Endothelial cell of umbilical vein (primary cell): ENCODE results near the gene CALML5. TPM values are rescaled to one million over a fixed set of nuclear protein-coding genes. Genes with fewer than 3 reads are reported as not detected.

Experiments
- BruUV-seq: library from RNA; stranded (reverse); fragments of 400-500 nt; replicated peaks from 2 replicates; lab custom pipeline; 2021; lab: Mats Ljungman, UMichigan
- CTCF ChIA-PET: fragments of 300-600, 350-600 bp; sonication (Branson Sonifier 250); formaldehyde crosslinking; loops from one replicate; lab custom pipeline; 2021; ENCODE audit warnings: antibody characterized with exemption, inconsistent platforms; lab: Charles Lee
- POLR2A ChIA-PET: fragments of 300-600, 350-600 bp; sonication (Branson Sonifier 250); formaldehyde crosslinking; loops from one replicate; lab custom pipeline; 2021; ENCODE audit warnings: antibody characterized with exemption, inconsistent platforms; lab: Charles Lee
- DNase-seq: peaks from one replicate; pipeline ENCODE4 v3.0.0-alpha.2; 2011; ENCODE audit warnings: low read depth, low spot score
- FAIRE-seq: peaks from 2 replicates; lab custom pipeline; 2011; peaks lifted over from hg19 to GRCh38; lab: Jason Lieb, UNC
- H2AFZ ChIP-seq: 2 replicates; pipeline ENCODE4 v1.6.0; 2012; ENCODE audit warnings: low read depth, low read length, control low read depth, inconsistent platforms
- H3K27ac ChIP-seq: 2 replicates; pipeline ENCODE4 v1.5.1; 2011; ENCODE audit warnings: low read depth, mild to moderate bottlenecking, control low read depth, low read length, moderate library complexity; ENCODE audit not compliant: insufficient read depth
- H3K27me3 ChIP-seq, 2 experiments: 2 replicates each; pipeline versions ENCODE4 v1.6.0 to v1.6.1; 2011; ENCODE audit warnings: low read length in 2 of 2, mixed read lengths in 1 of 2; ENCODE audit not compliant: control insufficient read depth in 2 of 2, insufficient read depth in 2 of 2
- H3K36me3 ChIP-seq, 2 experiments: 2 replicates in 1 of 2; 3 replicates in 1 of 2; pipeline ENCODE4 v1.5.1; 2011; ENCODE audit warnings: low read length in 2 of 2, mild to moderate bottlenecking in 1 of 2, moderate library complexity in 1 of 2; ENCODE audit not compliant: control insufficient read depth in 2 of 2, insufficient read depth in 2 of 2; ENCODE audit errors: extremely low read depth in 1 of 2
- H3K4me1 ChIP-seq: 3 replicates; pipeline ENCODE4 v1.5.1; 2011; ENCODE audit warnings: mild to moderate bottlenecking, low read length; ENCODE audit not compliant: control insufficient read depth, insufficient read depth; ENCODE audit errors: extremely low read depth
- H3K4me2 ChIP-seq: 2 replicates; pipeline ENCODE4 v1.6.1; 2011; ENCODE audit warnings: low read length, control low read depth, mixed read lengths; ENCODE audit not compliant: insufficient read depth
- H3K4me3 ChIP-seq, 3 experiments: fragments of 200-600 bp in 1 of 3; sonication (generic), shearing (Covaris generic) in 1 of 3; replicated peaks in 1 of 3; 2 replicates each; pipeline ENCODE4 v1.5.1; 2011 to 2016; ENCODE audit warnings: control low read depth in 3 of 3, low read length in 3 of 3, mild to moderate bottlenecking in 2 of 3, inconsistent platforms in 1 of 3, low read depth in 1 of 3, moderate library complexity in 1 of 3; ENCODE audit not compliant: insufficient read depth in 1 of 3
- H3K79me2 ChIP-seq: 2 replicates; pipeline ENCODE4 v1.6.0; 2012; ENCODE audit warnings: low read length, inconsistent platforms; ENCODE audit not compliant: control insufficient read depth, insufficient read depth
- H3K9ac ChIP-seq: replicated peaks from 2 replicates; pipeline ENCODE3; 2011; ENCODE audit warnings: low read length, control low read depth; ENCODE audit not compliant: insufficient read depth; ENCODE audit errors: extremely low read depth
- H3K9me1 ChIP-seq: replicated peaks from 3 replicates; pipeline ENCODE4 v1.6.0; 2011; ENCODE audit warnings: mild to moderate bottlenecking, low read length; ENCODE audit not compliant: control insufficient read depth, insufficient read depth; ENCODE audit errors: extremely low read depth
- H3K9me3 ChIP-seq: replicated peaks from 2 replicates; pipeline ENCODE4 v1.5.1; 2012; ENCODE audit warnings: low read length, inconsistent platforms; ENCODE audit not compliant: control insufficient read depth, insufficient read depth
- H4K20me1 ChIP-seq: replicated peaks from 2 replicates; pipeline ENCODE3; 2011; ENCODE audit warnings: mild to moderate bottlenecking, low read length; ENCODE audit not compliant: control insufficient read depth, insufficient read depth; ENCODE audit errors: extremely low read depth
- CTCF ChIP-seq, 2 donors: IDR thresholded peaks; 1 replicate in 1 of 2; 2 replicates in 1 of 2; pipeline ENCODE4 v1.5.1; 2011; ENCODE audit warnings: low read length in 2 of 2, mild to moderate bottlenecking in 2 of 2, moderate library complexity in 2 of 2, control low read depth in 1 of 2, inconsistent platforms in 1 of 2, low read depth in 1 of 2; ENCODE audit not compliant: insufficient read depth in 1 of 2; ENCODE audit errors: extremely low read depth in 1 of 2
- EZH2 ChIP-seq: IDR thresholded peaks from 2 replicates; pipeline ENCODE4 v1.6.1; 2012; ENCODE audit warnings: borderline replicate concordance, low read depth, mild to moderate bottlenecking, moderate library complexity, low read length, inconsistent platforms; ENCODE audit not compliant: severe bottlenecking
- FOS ChIP-seq: IDR thresholded peaks from 2 replicates; pipeline ENCODE4 v1.6.1; 2011; ENCODE audit warnings: mild to moderate bottlenecking, low read length, moderate library complexity, borderline replicate concordance; ENCODE audit not compliant: insufficient read depth
- GATA2 ChIP-seq: IDR thresholded peaks from 2 replicates; pipeline ENCODE4 v1.7.0; 2011; ENCODE audit warnings: low read depth, mild to moderate bottlenecking, moderate library complexity, mixed read lengths, low read length; ENCODE audit not compliant: insufficient read length, insufficient read depth
- JUN ChIP-seq: IDR thresholded peaks from 2 replicates; pipeline ENCODE4 v1.6.1; 2011; ENCODE audit warnings: borderline replicate concordance, low read depth; ENCODE audit not compliant: insufficient read length, insufficient read depth
- MYC ChIP-seq: IDR thresholded peaks from one replicate; pipeline ENCODE4 v1.6.1; 2011; ENCODE audit warnings: mild to moderate bottlenecking, low read depth, low read length
- POLR2A ChIP-seq: IDR thresholded peaks from 2 replicates; pipeline ENCODE4 v1.6.1; 2012; ENCODE audit warnings: low read depth, mild to moderate bottlenecking, control low read depth, low read length
- POLR2AphosphoS5 ChIP-seq: IDR thresholded peaks from 2 replicates; pipeline ENCODE4 v1.6.1; 2012; ENCODE audit warnings: low read depth, mild to moderate bottlenecking, control low read depth, low read length, moderate library complexity; ENCODE audit not compliant: insufficient read depth
- dilution Hi-C: fragments of 300-500 bp; cut with MboI; formaldehyde crosslinking; loops from one replicate; pipeline ENCODE4 v1.15.0; 2019; ENCODE audit warnings: low sequenced_read_pairs; ENCODE audit not compliant: extremely low pct_ligation_motif_present
- intact Hi-C: fragments of 100-400 bp; cut with micrococcal nuclease; formaldehyde crosslinking; loops from one replicate; pipeline ENCODE4 v1.10.0; 2022
- polyA plus RNA-seq, 4 experiments: library from polyadenylated mRNA; depleted of rRNA in 3 of 4; stranded (reverse) in 3 of 4; unstranded in 1 of 4; fragments of >200 nt; gene quantifications; 2 replicates each; pipeline versions ENCODE4 v1.2.1 to v1.2.3, GENCODE V29; 2011 to 2012; ENCODE audit warnings: missing spikeins in 1 of 4
- total RNA-seq: library from RNA; stranded (reverse); gene quantifications from 2 replicates; pipeline ENCODE4 v1.2.3, GENCODE V29; 2021
- TF ChIP-seq, protein P1 (sequence below): IDR thresholded peaks from 2 replicates; pipeline ENCODE4 v1.6.1; 2011; ENCODE audit not compliant: insufficient read depth, insufficient read length

CALML5 gene
- total and polyA plus RNA-seq, 2 donors (not counting 3 experiments of a cell fraction or from before 2014, with no cell fraction given): not detected

DNA sequence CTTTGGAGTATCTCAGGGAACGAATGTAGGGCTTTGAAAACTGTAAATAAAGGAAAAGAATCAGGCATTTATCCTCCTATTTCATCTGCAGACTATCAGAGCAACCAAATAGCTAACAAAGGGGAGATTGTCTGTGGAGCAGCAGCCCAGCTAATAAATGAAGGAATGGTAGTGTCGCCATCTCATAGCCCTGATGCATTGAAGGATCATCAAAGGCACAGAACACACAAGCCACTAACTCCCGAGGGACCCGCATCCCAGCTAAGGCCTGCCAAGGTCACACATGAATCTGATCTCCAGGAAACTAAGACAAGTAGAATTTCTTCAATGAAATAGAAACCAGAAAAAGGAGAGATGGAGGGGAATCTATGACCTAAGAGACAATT lies 38.2 kb downstream of the CALML5 start:
- peaks cover 6 to 12% of the 10 kb centered on the region in 2 experiments for H3K36me3 ChIP-seq
- no peak overlapping the region for H3K9ac ChIP-seq
- dilution Hi-C loops: no loop called here
- intact Hi-C loops: no loop called here
- H3K4me3 ChIP-seq: no peak overlapping the region
- CTCF ChIA-PET: interaction anchor here (0.8 to 3.4 kb wide), 9 partner anchors 17 to 611 kb away, joined by 3 to 36 read pairs (median 4); no protein-coding TSS in a partner anchor
- no peaks in the 10 kb centered on the region for H3K79me2 ChIP-seq
- H3K9me1 ChIP-seq: no peaks in the 10 kb centered on the region
- H3K4me1 ChIP-seq: no peaks in the 10 kb centered on the region
- no peak for TF ChIP-seq POLR2AphosphoS5
- TF ChIP-seq CTCF (IDR thresholded peaks at IDR 0.05; ENCODE audit: extremely low read depth in 1 of 2, insufficient read depth in 1 of 2, low read depth in 1 of 2, low read length in 2 of 2): no peak
- TF ChIP-seq GATA2: no peak
- TF ChIP-seq FOS: no peak
- TF ChIP-seq, protein P1, sequence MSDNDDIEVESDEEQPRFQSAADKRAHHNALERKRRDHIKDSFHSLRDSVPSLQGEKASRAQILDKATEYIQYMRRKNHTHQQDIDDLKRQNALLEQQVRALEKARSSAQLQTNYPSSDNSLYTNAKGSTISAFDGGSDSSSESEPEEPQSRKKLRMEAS: no peak
- TF ChIP-seq MYC: no peak
- no peak for TF ChIP-seq JUN
- TF ChIP-seq EZH2: no peak
- TF ChIP-seq POLR2A: no peak
- no peak for DNase-seq
- no peak overlapping the region for H3K4me2 ChIP-seq
- no peaks in the 10 kb centered on the region for H3K27me3 ChIP-seq
- H3K9me3 ChIP-seq: no peaks in the 10 kb centered on the region
- POLR2A ChIA-PET: interaction anchor here (1.0 to 1.7 kb wide), 2 partner anchors 15 to 142 kb away, joined by 3 to 5 read pairs; no protein-coding TSS in a partner anchor
- no TSS peak for BruUV-seq
- H4K20me1 ChIP-seq: no peaks in the 10 kb centered on the region
- no peak overlapping the region for H3K27ac ChIP-seq
- H2AFZ ChIP-seq: no peak overlapping the region
- no peak for FAIRE-seq
